K562 (cell line): ENCODE data around the gene MFAP1. TPM values are rescaled to one million over a fixed set of nuclear protein-coding genes. Genes with fewer than 3 reads are reported as not detected.
A peak's percentile ranks its signal among the peaks of the same experiment; 100 is the strongest.

Experiments
- ARID1B ChIP-seq: fragments of 450-650 bp; IDR thresholded peaks from 2 replicates; pipeline ENCODE4 v1.6.1; 2016; ENCODE audit warnings: antibody characterized with exemption, mild to moderate bottlenecking, inconsistent platforms
- BRCA1 ChIP-seq, 2 experiments: fragments of 450-650 bp in 1 of 2; sonication (generic) in 1 of 2; formaldehyde crosslinking in 1 of 2; IDR thresholded peaks; 2 replicates each; pipeline versions ENCODE4 v1.5.0 to v1.6.1; 2017 to 2020; ENCODE audit warnings: mild to moderate bottlenecking in 1 of 2, missing genetic modification reagents in 1 of 2
- CCNT2 ChIP-seq: IDR thresholded peaks from 2 replicates; pipeline ENCODE4 v1.6.1; 2011; ENCODE audit warnings: borderline replicate concordance, low read depth, mild to moderate bottlenecking, moderate library complexity, mixed read lengths, low read length; ENCODE audit not compliant: insufficient read length; ENCODE audit errors: extremely low read depth
- COPS2 ChIP-seq: fragments of 450-650 bp; conservative IDR thresholded peaks from 2 replicates; pipeline ENCODE4 v1.6.1; 2016; ENCODE audit warnings: mild to moderate bottlenecking, moderate library complexity
- IFI16 ChIP-seq: fragments of 250-450 bp; sonication (Bioruptor Pico); IDR thresholded peaks from 2 replicates; pipeline ENCODE4 v2.1.2; 2022; ENCODE audit warnings: mild to moderate bottlenecking, inconsistent platforms
- JUN ChIP-seq, 2 experiments: sonication (generic) in 1 of 2; formaldehyde crosslinking in 1 of 2; IDR thresholded peaks; 2 replicates each; pipeline versions ENCODE4 v1.6.1 to v1.8.0; 2012 to 2022; ENCODE audit warnings: borderline replicate concordance in 2 of 2, mild to moderate bottlenecking in 2 of 2, improper control_type of control experiment in 1 of 2, low read depth in 1 of 2, low read length in 1 of 2, missing genetic modification reagents in 1 of 2
- MYBL2 ChIP-seq, 2 experiments: fragments of 450-650 bp in 1 of 2; sonication (generic) in 1 of 2; formaldehyde crosslinking in 1 of 2; IDR thresholded peaks; 2 replicates each; pipeline versions ENCODE4 v1.6.1 to v1.8.1; 2017 to 2022; ENCODE audit warnings: borderline replicate concordance in 1 of 2, inconsistent platforms in 1 of 2, low read depth in 1 of 2, mild to moderate bottlenecking in 1 of 2, missing genetic modification reagents in 1 of 2, moderate library complexity in 1 of 2
- NBN ChIP-seq: fragments of 450-650 bp; IDR thresholded peaks from 2 replicates; pipeline ENCODE4 v1.6.1; 2016; ENCODE audit warnings: low read depth, mild to moderate bottlenecking
- NFRKB ChIP-seq: fragments of 450-650 bp; IDR thresholded peaks from 2 replicates; pipeline ENCODE4 v1.6.1; 2016; ENCODE audit warnings: low read depth
- PHB ChIP-seq: fragments of 250-450 bp; sonication (Bioruptor Pico); IDR thresholded peaks from 2 replicates; pipeline ENCODE4 v1.5.0; 2021
- PTRF ChIP-seq: fragments of 450-650 bp; IDR thresholded peaks from 2 replicates; pipeline ENCODE4 v1.6.1; 2016; ENCODE audit warnings: mild to moderate bottlenecking, missing genetic modification characterization, missing compliant biosample characterization
- RBM39 ChIP-seq: fragments of 200-400 bp; formaldehyde crosslinking; optimal IDR thresholded peaks from 2 replicates; pipeline ENCODE3; 2018; ENCODE audit warnings: low read depth, low read length
- RFX7 ChIP-seq: fragments of 250-450 bp; sonication (Bioruptor Pico); IDR thresholded peaks from 2 replicates; pipeline ENCODE4 v1.5.1; 2021; ENCODE audit warnings: mild to moderate bottlenecking
- STAT5B ChIP-seq: fragments of 250-450 bp; sonication (Bioruptor Pico); IDR thresholded peaks from 2 replicates; pipeline ENCODE4 v1.8.0; 2021; ENCODE audit warnings: mild to moderate bottlenecking, inconsistent platforms
- TOE1 ChIP-seq, 2 experiments: fragments of 450-650 bp in 1 of 2; sonication (generic) in 1 of 2; formaldehyde crosslinking in 1 of 2; IDR thresholded peaks; 2 replicates each; pipeline versions ENCODE4 v1.7.1 to v1.8.0; 2016 to 2022; ENCODE audit warnings: borderline replicate concordance in 2 of 2, mild to moderate bottlenecking in 2 of 2, antibody characterized with exemption in 1 of 2, inconsistent platforms in 1 of 2, low read depth in 1 of 2, missing genetic modification reagents in 1 of 2, moderate library complexity in 1 of 2
- TRIM24 ChIP-seq, 2 experiments: fragments of 450-650 bp; IDR thresholded peaks; 2 replicates each; pipeline ENCODE4 v1.6.1; 2016
- ZNF134 ChIP-seq: fragments of 250-450 bp; sonication (Bioruptor Pico); conservative IDR thresholded peaks from 2 replicates; pipeline ENCODE4 v1.4.0; 2020
- ZNF165 ChIP-seq: fragments of 250-450 bp; sonication (Bioruptor Pico); IDR thresholded peaks from 2 replicates; pipeline ENCODE4 v1.4.0; 2020; ENCODE audit warnings: borderline replicate concordance
- ZZZ3 ChIP-seq: fragments of 450-650 bp; IDR thresholded peaks from 2 replicates; pipeline ENCODE4 v1.6.1; 2016; ENCODE audit warnings: antibody characterized with exemption, mild to moderate bottlenecking, moderate library complexity
- polyA plus RNA-seq, 8 experiments: library from polyadenylated mRNA; depleted of rRNA in 4 of 8; stranded (reverse) in 5 of 8; unstranded in 3 of 8; fragments of >200 nt; fragmentation: Nextera tagmentation in 2 of 8; fragmentation: Illumina TruSeq in 1 of 8; extraction: Ambion mirVana in 2 of 8; extraction: Trizol in 1 of 8; gene quantifications; 2 replicates each; pipeline versions ENCODE4 v1.2.1 to v1.2.3, GENCODE V29; 2011 to 2014; ENCODE audit warnings: inconsistent platforms in 1 of 8, missing spikeins in 1 of 8
- total RNA-seq, 7 experiments: library from RNA; depleted of rRNA in 6 of 7; stranded (reverse); fragments of >200 nt in 6 of 7; fragmentation: Illumina TruSeq in 2 of 7; extraction: Trizol in 2 of 7; gene quantifications; 2 replicates each; pipeline versions ENCODE4 v1.2.1 to v1.2.3, GENCODE V29; 2011 to 2021; ENCODE audit warnings: low replicate concordance in 1 of 7
- TF ChIP-seq, protein P1 (sequence below): fragments of 450-650 bp; conservative IDR thresholded peaks from 2 replicates; pipeline ENCODE4 v1.6.1; 2016; ENCODE audit warnings: missing genetic modification characterization, low read depth, mild to moderate bottlenecking, control low read depth, missing compliant biosample characterization
- TF ChIP-seq, protein P2 (sequence below): sonication (generic); formaldehyde crosslinking; IDR thresholded peaks from 2 replicates; pipeline ENCODE4 v1.4.0; 2020; ENCODE audit warnings: mild to moderate bottlenecking, missing genetic modification reagents
- TF ChIP-seq, protein P3 (sequence below), 3 experiments: fragments of 200-800 bp in 1 of 3; sonication (Bioruptor generic) in 1 of 3; sonication (generic) in 1 of 3; formaldehyde crosslinking in 1 of 3; IDR thresholded peaks; 2 replicates each; pipeline versions ENCODE4 v1.6.1 to v1.8.0; 2016 to 2022; ENCODE audit warnings: mild to moderate bottlenecking in 2 of 3, missing compliant biosample characterization in 2 of 3, missing genetic modification characterization in 2 of 3, missing genetic modification reagents in 1 of 3

MFAP1 gene
- total and polyA plus RNA-seq, 9 of the 15 experiments (the other 6 are each of a cell fraction or from before 2014, with no cell fraction given) = 34.9 to 64.1 (median 48.2) TPM

DNA sequence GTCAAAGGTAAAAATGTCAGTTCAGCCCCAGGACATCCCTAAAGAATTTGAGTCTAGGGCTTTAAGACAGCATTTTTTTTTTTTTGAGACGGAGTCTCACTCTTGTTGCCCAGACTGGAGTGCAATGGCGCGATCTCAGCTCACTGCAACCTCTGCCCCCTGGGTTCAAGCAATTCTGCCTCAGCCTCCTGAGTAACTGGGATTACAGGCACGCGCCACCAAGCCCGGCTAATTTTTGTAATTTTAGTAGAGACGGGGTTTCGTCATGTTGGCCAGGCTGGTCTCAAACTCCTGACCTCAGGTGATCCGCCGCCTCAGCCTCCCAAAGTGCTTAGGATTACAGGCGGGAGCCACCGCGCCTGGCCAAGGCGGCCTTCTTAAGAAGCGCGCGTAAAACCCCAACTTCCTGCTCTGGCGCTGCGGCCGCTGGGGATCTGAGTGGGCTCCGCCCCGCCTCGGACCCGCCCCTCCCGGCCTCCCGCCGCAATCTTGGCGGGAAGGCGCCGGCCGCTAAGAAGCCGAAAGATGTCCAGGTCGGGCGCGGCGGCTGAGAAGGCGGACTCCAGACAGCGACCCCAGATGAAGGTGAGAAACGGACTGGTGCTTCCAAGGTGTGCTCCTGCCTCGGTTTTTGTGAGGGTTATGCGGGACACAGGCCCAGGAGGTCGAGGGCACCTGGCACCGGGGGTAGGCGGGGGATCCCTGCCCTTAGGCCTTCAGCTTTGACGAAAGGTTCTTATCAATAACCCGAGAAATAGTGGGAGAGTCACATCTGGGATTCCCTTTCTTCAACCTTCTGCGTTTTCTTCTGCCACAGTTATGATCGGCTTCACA lies 2.2 kb upstream of the MFAP1 start, which contains the start of gene WDR76 (continued):
- TF ChIP-seq, protein P1, sequence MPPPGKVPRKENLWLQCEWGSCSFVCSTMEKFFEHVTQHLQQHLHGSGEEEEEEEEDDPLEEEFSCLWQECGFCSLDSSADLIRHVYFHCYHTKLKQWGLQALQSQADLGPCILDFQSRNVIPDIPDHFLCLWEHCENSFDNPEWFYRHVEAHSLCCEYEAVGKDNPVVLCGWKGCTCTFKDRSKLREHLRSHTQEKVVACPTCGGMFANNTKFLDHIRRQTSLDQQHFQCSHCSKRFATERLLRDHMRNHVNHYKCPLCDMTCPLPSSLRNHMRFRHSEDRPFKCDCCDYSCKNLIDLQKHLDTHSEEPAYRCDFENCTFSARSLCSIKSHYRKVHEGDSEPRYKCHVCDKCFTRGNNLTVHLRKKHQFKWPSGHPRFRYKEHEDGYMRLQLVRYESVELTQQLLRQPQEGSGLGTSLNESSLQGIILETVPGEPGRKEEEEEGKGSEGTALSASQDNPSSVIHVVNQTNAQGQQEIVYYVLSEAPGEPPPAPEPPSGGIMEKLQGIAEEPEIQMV (tag) = no peak
- peak; percentile 70; the same call in 1 of the 2 replicates for TF ChIP-seq NBN
- TF ChIP-seq ZNF165 (CRISPR knock-in tag) = no peak
- TF ChIP-seq TOE1 (IDR thresholded peaks at IDR 0.05; ENCODE audit: borderline replicate concordance) = peak; percentile 20; the same call in 1 of the 2 replicates
- TF ChIP-seq TOE1 (CRISPR knock-in tag; IDR thresholded peaks at IDR 0.05; ENCODE audit: borderline replicate concordance, low read depth) = no peak
- no peak for TF ChIP-seq RFX7 (CRISPR knock-in tag)
- TF ChIP-seq ARID1B = peak; percentile 54; the same call in 1 of the 2 replicates
- TF ChIP-seq RBM39 = no peak
- TF ChIP-seq, protein P2, sequence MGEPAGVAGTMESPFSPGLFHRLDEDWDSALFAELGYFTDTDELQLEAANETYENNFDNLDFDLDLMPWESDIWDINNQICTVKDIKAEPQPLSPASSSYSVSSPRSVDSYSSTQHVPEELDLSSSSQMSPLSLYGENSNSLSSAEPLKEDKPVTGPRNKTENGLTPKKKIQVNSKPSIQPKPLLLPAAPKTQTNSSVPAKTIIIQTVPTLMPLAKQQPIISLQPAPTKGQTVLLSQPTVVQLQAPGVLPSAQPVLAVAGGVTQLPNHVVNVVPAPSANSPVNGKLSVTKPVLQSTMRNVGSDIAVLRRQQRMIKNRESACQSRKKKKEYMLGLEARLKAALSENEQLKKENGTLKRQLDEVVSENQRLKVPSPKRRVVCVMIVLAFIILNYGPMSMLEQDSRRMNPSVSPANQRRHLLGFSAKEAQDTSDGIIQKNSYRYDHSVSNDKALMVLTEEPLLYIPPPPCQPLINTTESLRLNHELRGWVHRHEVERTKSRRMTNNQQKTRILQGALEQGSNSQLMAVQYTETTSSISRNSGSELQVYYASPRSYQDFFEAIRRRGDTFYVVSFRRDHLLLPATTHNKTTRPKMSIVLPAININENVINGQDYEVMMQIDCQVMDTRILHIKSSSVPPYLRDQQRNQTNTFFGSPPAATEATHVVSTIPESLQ (CRISPR knock-in tag) = peak; percentile 97
- TF ChIP-seq JUN (IDR thresholded peaks at IDR 0.05; ENCODE audit: borderline replicate concordance, low read depth, low read length) = no peak
- TF ChIP-seq JUN (CRISPR knock-in tag; IDR thresholded peaks at IDR 0.05; ENCODE audit: borderline replicate concordance) = no peak
- peak; percentile 54 for TF ChIP-seq CCNT2
- TF ChIP-seq COPS2 = no peak
- TF ChIP-seq, protein P3, sequence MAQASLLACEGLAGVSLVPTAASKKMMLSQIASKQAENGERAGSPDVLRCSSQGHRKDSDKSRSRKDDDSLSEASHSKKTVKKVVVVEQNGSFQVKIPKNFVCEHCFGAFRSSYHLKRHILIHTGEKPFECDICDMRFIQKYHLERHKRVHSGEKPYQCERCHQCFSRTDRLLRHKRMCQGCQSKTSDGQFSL (CRISPR knock-in tag; IDR thresholded peaks at IDR 0.05) = no peak
- TF ChIP-seq, protein P3 (tag; IDR thresholded peaks at IDR 0.05) = no peak
- no peak for TF ChIP-seq ZNF134 (CRISPR knock-in tag)
- TF ChIP-seq NFRKB = peak; percentile 86
- no peak for TF ChIP-seq BRCA1 (IDR thresholded peaks at IDR 0.05)
- TF ChIP-seq BRCA1 (CRISPR knock-in tag; IDR thresholded peaks at IDR 0.05) = no peak
- peak; percentile 79; the same call in 1 of the 2 replicates for TF ChIP-seq ZZZ3
- no peak for TF ChIP-seq PTRF
- TF ChIP-seq MYBL2 (IDR thresholded peaks at IDR 0.05; ENCODE audit: low read depth) = no peak
- TF ChIP-seq MYBL2 (CRISPR knock-in tag; IDR thresholded peaks at IDR 0.05; ENCODE audit: borderline replicate concordance) = no peak
- TF ChIP-seq TRIM24 (IDR thresholded peaks at IDR 0.05) = peak; percentile 80 to 90; a peak in 3 of 4 replicates
- TF ChIP-seq PHB = no peak
- TF ChIP-seq STAT5B (CRISPR knock-in tag) = no peak
- no peak for TF ChIP-seq IFI16 (CRISPR knock-in tag)
